HG02870 (cell line): ENCODE results near the gene TAS2R14.

ENCODE experiments used
- ATAC-seq: cut with Tn5 transposase; IDR thresholded peaks from one replicate; pipeline ENCODE4 v1.9.1; 2021; ENCODE audit warnings: mild to moderate bottlenecking, moderate library complexity; ENCODE audit not compliant: unreplicated experiment

TAS2R14 gene

GRCh38 chr12:10909462-10909861 is 29.6 kb downstream of the TAS2R14 start, which contains the start of gene TAS2R13:
Gene TAS2R13, minus strand, starts transcription at chr12:10909562. Its CDS starts 264 bp downstream, at chr12:10909298.
- ATAC-seq = no peak

- ATAC-seq = no peak
These were observed 34.4 kb downstream of the TAS2R14 start for GRCh38 chr12:10904686-10905085.

GRCh38 chr12:10901427-10901826 is 37.6 kb downstream of the TAS2R14 start:
- no peak for ATAC-seq

- no peak for ATAC-seq
These were observed 38.1 kb downstream of the TAS2R14 start for GRCh38 chr12:10900972-10901371.

GRCh38 chr12:10900530-10900929 is 38.5 kb downstream of the TAS2R14 start:
- no peak for ATAC-seq

GRCh38 chr12:10896854-10897253 is 42.2 kb downstream of the TAS2R14 start:
- ATAC-seq = no peak

GRCh38 chr12:10891937-10892336 is 47.1 kb downstream of the TAS2R14 start:
- no peak for ATAC-seq

GRCh38 chr12:10889226-10889625 is 49.8 kb downstream of the TAS2R14 start:
- ATAC-seq = no peak
